GM12878 (cell line): ENCODE measurements around the gene SVBP. TPM values are rescaled to one million over a fixed set of nuclear protein-coding genes. Genes with fewer than 3 reads are reported as not detected.
A peak's percentile ranks its signal among the peaks of the same experiment; 100 is the strongest.

Experiments
- ATAC-seq: fragments of 200-7000 bp; cut with Tn5 transposase; 3 replicates; pipeline ENCODE4 v1.9.1; 2020; ENCODE audit warnings: mild to moderate bottlenecking, moderate library complexity
- BruUV-seq: library from RNA; stranded (reverse); fragments of 400-500 nt; replicated peaks from 2 replicates; lab custom pipeline; 2021; lab: Mats Ljungman, UMichigan
- CTCF ChIA-PET: fragments of 300-600 bp; sonication (Branson Sonifier 250); formaldehyde crosslinking; extraction: SDS; loops from one replicate; lab custom pipeline; 2021; ENCODE audit warnings: inconsistent platforms; lab: Yijun Ruan, JAX
- POLR2A ChIA-PET: fragments of 350-600 bp; formaldehyde crosslinking; extraction: SDS; loops from one replicate; lab custom pipeline; 2021; ENCODE audit warnings: inconsistent platforms; lab: Charles Lee
- RAD21 ChIA-PET: fragments of 300-600 bp; sonication (Branson Sonifier 250); formaldehyde crosslinking; loops from one replicate; lab custom pipeline; 2023; ENCODE audit warnings: antibody characterized with exemption; ENCODE audit not compliant: unreplicated experiment; lab: Charles Lee
- SMC1A ChIA-PET: fragments of 300-600 bp; sonication (Branson Sonifier 250); formaldehyde crosslinking; loops from one replicate; lab custom pipeline; 2023; ENCODE audit not compliant: unreplicated experiment, uncharacterized antibody; lab: Charles Lee
- DNase-seq: peaks from one replicate; pipeline ENCODE4 v3.0.0-alpha.2; 2011; ENCODE audit warnings: low read depth, low spot score
- FAIRE-seq: peaks from 3 replicates; lab custom pipeline; 2011; peaks lifted over from hg19 to GRCh38; lab: Jason Lieb, UNC
- H2AFZ ChIP-seq: 2 replicates; pipeline ENCODE4 v1.6.0; 2011; ENCODE audit warnings: low read depth, low read length, control low read depth; ENCODE audit not compliant: control insufficient read depth
- H3K27ac ChIP-seq: 2 replicates; pipeline ENCODE4 v1.5.1; 2011; ENCODE audit warnings: control low read depth; ENCODE audit not compliant: control insufficient read depth, insufficient read depth
- H3K27me3 ChIP-seq, 2 experiments: replicated peaks in 1 of 2; 2 replicates each; pipeline versions ENCODE4 v1.6.0 to v1.6.1; 2011; ENCODE audit warnings: low read length in 1 of 2; ENCODE audit not compliant: control insufficient read depth in 2 of 2, insufficient read depth in 2 of 2
- H3K36me3 ChIP-seq, 2 experiments: 2 replicates each; pipeline ENCODE4 v1.5.1; 2011; ENCODE audit warnings: low read length in 1 of 2; ENCODE audit not compliant: control insufficient read depth in 2 of 2, insufficient read depth in 2 of 2
- H3K4me1 ChIP-seq: 2 replicates; pipeline ENCODE4 v1.6.1; 2011; ENCODE audit warnings: mild to moderate bottlenecking, low read length, moderate library complexity, mixed read lengths; ENCODE audit not compliant: control insufficient read depth, insufficient read depth
- H3K4me2 ChIP-seq: 2 replicates; pipeline ENCODE4 v1.6.0; 2011; ENCODE audit warnings: control low read depth; ENCODE audit not compliant: control insufficient read depth, insufficient read depth
- H3K4me3 ChIP-seq: fragments of 200-600 bp; sonication (generic); 2 replicates; pipeline ENCODE4 v1.5.1; 2016
- H3K79me2 ChIP-seq: 2 replicates; pipeline ENCODE4 v1.6.0; 2011; ENCODE audit warnings: low read length; ENCODE audit not compliant: control insufficient read depth, insufficient read depth
- H3K9ac ChIP-seq: 2 replicates; pipeline ENCODE4 v1.8.0; 2011; ENCODE audit warnings: low read length, control low read depth, mixed read lengths; ENCODE audit not compliant: control insufficient read depth, insufficient read depth
- H3K9me3 ChIP-seq: replicated peaks from 3 replicates; pipeline ENCODE4 v1.5.1; 2011; ENCODE audit warnings: mild to moderate bottlenecking, low read length; ENCODE audit not compliant: control insufficient read depth, insufficient read depth
- H4K20me1 ChIP-seq: 2 replicates; pipeline ENCODE4 v1.6.0; 2011; ENCODE audit not compliant: control insufficient read depth, insufficient read depth
- CBX3 ChIP-seq: fragments of 200-600 bp; sonication (generic); IDR thresholded peaks from 2 replicates; pipeline ENCODE4 v1.6.1; 2016; ENCODE audit warnings: low read depth, borderline replicate concordance
- CREB1 ChIP-seq: IDR thresholded peaks from 2 replicates; pipeline ENCODE4 v1.6.1; 2012; ENCODE audit warnings: low read depth, mild to moderate bottlenecking, inconsistent platforms
- EZH2 ChIP-seq: IDR thresholded peaks from 2 replicates; pipeline ENCODE4 v1.6.1; 2012; ENCODE audit warnings: low read depth, mild to moderate bottlenecking, control low read depth, inconsistent platforms, low read length, borderline replicate concordance; ENCODE audit not compliant: control insufficient read depth
- POLR2A ChIP-seq: IDR thresholded peaks from 2 replicates; pipeline ENCODE4 v1.6.1; 2011; ENCODE audit warnings: low read depth, mild to moderate bottlenecking, low read length
- RBBP5 ChIP-seq: fragments of 200-600 bp; sonication (generic); conservative IDR thresholded peaks from 2 replicates; pipeline ENCODE4 v1.6.1; 2016
- RCOR1 ChIP-seq: conservative IDR thresholded peaks from 2 replicates; pipeline ENCODE4 v1.6.1; 2012; ENCODE audit warnings: low read depth, low read length, improper control_type of control experiment
- SRF ChIP-seq, 2 experiments: IDR thresholded peaks; 2 replicates each; pipeline ENCODE4 v1.6.1; 2011; ENCODE audit warnings: low read depth in 2 of 2, low read length in 2 of 2, mild to moderate bottlenecking in 1 of 2, moderate library complexity in 1 of 2
- SUZ12 ChIP-seq: fragments of 200-600 bp; sonication (generic); IDR thresholded peaks from one replicate; pipeline ENCODE4 v1.6.1; 2018; ENCODE audit warnings: antibody characterized with exemption, mild to moderate bottlenecking; ENCODE audit not compliant: unreplicated experiment
- USF1 ChIP-seq: IDR thresholded peaks from 2 replicates; pipeline ENCODE4 v1.6.1; 2011; ENCODE audit warnings: borderline replicate concordance, low read depth, mild to moderate bottlenecking, moderate library complexity, mixed read lengths, low read length; ENCODE audit not compliant: insufficient read depth; ENCODE audit errors: extremely low read length
- USF2 ChIP-seq: IDR thresholded peaks from 2 replicates; pipeline ENCODE4 v1.6.1; 2011; ENCODE audit warnings: low read depth, low read length, improper control_type of control experiment, borderline replicate concordance
- ZBTB40 ChIP-seq: fragments of 450-650 bp; IDR thresholded peaks from 2 replicates; pipeline ENCODE4 v1.6.1; 2016; ENCODE audit warnings: mild to moderate bottlenecking, moderate library complexity, borderline replicate concordance
- ZNF217 ChIP-seq: fragments of 450-650 bp; IDR thresholded peaks from 2 replicates; pipeline ENCODE4 v1.6.1; 2017; ENCODE audit warnings: antibody characterized with exemption, mild to moderate bottlenecking
- ZNF592 ChIP-seq: fragments of 450-650 bp; IDR thresholded peaks from 2 replicates; pipeline ENCODE4 v1.6.1; 2017; ENCODE audit warnings: mild to moderate bottlenecking, moderate library complexity
- WGBS: methylation state at CpG from one replicate; pipeline ENCODE4 v1.1.6; 2016; ENCODE audit warnings: low lambda C conversion rate; ENCODE audit not compliant: insufficient replicate concordance, insufficient coverage; ENCODE audit errors: missing lambda C conversion rate; 5-methylcytosine and 5-hydroxymethylcytosine counted together
- in situ Hi-C: fragments of 300-500 bp; cut with MboI; formaldehyde crosslinking; loops from 9 replicates; pipeline ENCODE4 v1.14.3; 2018; ENCODE audit warnings: mixed read lengths
- intact Hi-C: fragments of 100-400 bp; cut with micrococcal nuclease; formaldehyde crosslinking; loops from one replicate; pipeline ENCODE4 v1.14.2; 2022; ENCODE audit not compliant: unreplicated experiment
- polyA plus RNA-seq, 11 experiments: library from polyadenylated mRNA; depleted of rRNA in 4 of 11; unstranded in 6 of 11; stranded (reverse) in 5 of 11; fragments of >200 nt; fragmentation: Nextera tagmentation in 4 of 11; fragmentation: Illumina TruSeq in 1 of 11; extraction: Ambion mirVana in 4 of 11; extraction: Trizol in 1 of 11; gene quantifications; 1 replicate in 1 of 11; 2 replicates in 10 of 11; pipeline versions ENCODE4 v1.2.1 to v1.2.3, GENCODE V29; 2011 to 2016; ENCODE audit warnings: inconsistent platforms in 2 of 11, missing spikeins in 2 of 11, low read depth in 1 of 11
- total RNA-seq, 4 experiments: library from RNA; depleted of rRNA in 3 of 4; stranded (reverse); fragments of >200 nt in 3 of 4; fragmentation: Illumina TruSeq in 1 of 4; extraction: Trizol in 1 of 4; gene quantifications; 2 replicates each; pipeline versions ENCODE4 v1.2.1 to v1.2.3, GENCODE V29; 2013 to 2021

Gene SVBP
- total and polyA plus RNA-seq, 10 of the 15 experiments (the other 5 are each of a cell fraction or from before 2014, with no cell fraction given): 12.6 to 29.5 (median 19.8) TPM

- H2AFZ ChIP-seq: no peak overlapping the region
- no TSS peak for BruUV-seq
- POLR2A ChIA-PET: interaction anchor here (0.5 to 1.1 kb wide), 4 partner anchors 27 to 130 kb away, joined by 3 to 4 read pairs (median 3); partner anchors contain the start of genes C1orf50, ERMAP, P3H1 and SVBP
- FAIRE-seq: peak; percentile 38
- no peaks in the 10 kb centered on the region for H3K36me3 ChIP-seq
- intact Hi-C loops: loop anchor here (5.0 kb wide), 1 partner anchor 77 kb away; the partner anchor contains the start of genes C1orf50 and P3H1
- H3K9ac ChIP-seq: no peak overlapping the region
- CTCF ChIA-PET: interaction anchor here (3.4 kb wide), 1 partner anchor 19 kb away, joined by 10 read pairs; no protein-coding TSS in a partner anchor
- in situ Hi-C loops: no loop called here
- no peak overlapping the region for H3K27ac ChIP-seq
- WGBS: 97% methylated on average over 4 of the region's 4 CpGs
- DNase-seq: no peak
- H3K79me2 ChIP-seq: peaks cover 27% of the 10 kb centered on the region
- RAD21 ChIA-PET: interaction anchor here (1.6 to 1.7 kb wide), 2 partner anchors 27 to 78 kb away, joined by 3 to 6 read pairs; partner anchors contain the start of genes C1orf50, ERMAP, P3H1 and SVBP
- SMC1A ChIA-PET: interaction anchor here (0.8 to 3.8 kb wide), 5 partner anchors 9 to 28 kb away, joined by 3 to 27 read pairs (median 4); partner anchors contain the start of genes ERMAP and SVBP
- H3K27me3 ChIP-seq: no peaks in the 10 kb centered on the region
- no peaks in the 10 kb centered on the region for H3K9me3 ChIP-seq
- H3K4me2 ChIP-seq: no peak overlapping the region
- ATAC-seq: no peak
- no peak overlapping the region for H3K4me3 ChIP-seq
- H4K20me1 ChIP-seq: no peaks in the 10 kb centered on the region
- no peaks in the 10 kb centered on the region for H3K4me1 ChIP-seq
- no peak for TF ChIP-seq CREB1
- TF ChIP-seq CBX3: no peak
- no peak for TF ChIP-seq ZNF217
- TF ChIP-seq RCOR1: no peak
- TF ChIP-seq SRF (IDR thresholded peaks at IDR 0.05; ENCODE audit: low read depth in 2 of 2, low read length in 2 of 2): no peak
- TF ChIP-seq EZH2: no peak
- TF ChIP-seq POLR2A: no peak
- TF ChIP-seq ZBTB40: no peak
- TF ChIP-seq ZNF592: no peak
- no peak for TF ChIP-seq USF2
- no peak for TF ChIP-seq RBBP5
- no peak for TF ChIP-seq USF1
- TF ChIP-seq SUZ12: no peak
Measured at GRCh38 chr1:42844592-42845140, 27.5 kb upstream of the SVBP start.
